HG03571 (cell line): ENCODE results near the gene CRISPLD2.
"Not testable (repeated sequence)": the region's sequence is repeated elsewhere in the genome, so short reads cannot be mapped to it uniquely, and the experiment has no call there.

Experiments used
- ATAC-seq: cut with Tn5 transposase; IDR thresholded peaks from one replicate; pipeline ENCODE4 v1.9.1; 2021; ENCODE audit not compliant: unreplicated experiment

Gene CRISPLD2

DNA sequence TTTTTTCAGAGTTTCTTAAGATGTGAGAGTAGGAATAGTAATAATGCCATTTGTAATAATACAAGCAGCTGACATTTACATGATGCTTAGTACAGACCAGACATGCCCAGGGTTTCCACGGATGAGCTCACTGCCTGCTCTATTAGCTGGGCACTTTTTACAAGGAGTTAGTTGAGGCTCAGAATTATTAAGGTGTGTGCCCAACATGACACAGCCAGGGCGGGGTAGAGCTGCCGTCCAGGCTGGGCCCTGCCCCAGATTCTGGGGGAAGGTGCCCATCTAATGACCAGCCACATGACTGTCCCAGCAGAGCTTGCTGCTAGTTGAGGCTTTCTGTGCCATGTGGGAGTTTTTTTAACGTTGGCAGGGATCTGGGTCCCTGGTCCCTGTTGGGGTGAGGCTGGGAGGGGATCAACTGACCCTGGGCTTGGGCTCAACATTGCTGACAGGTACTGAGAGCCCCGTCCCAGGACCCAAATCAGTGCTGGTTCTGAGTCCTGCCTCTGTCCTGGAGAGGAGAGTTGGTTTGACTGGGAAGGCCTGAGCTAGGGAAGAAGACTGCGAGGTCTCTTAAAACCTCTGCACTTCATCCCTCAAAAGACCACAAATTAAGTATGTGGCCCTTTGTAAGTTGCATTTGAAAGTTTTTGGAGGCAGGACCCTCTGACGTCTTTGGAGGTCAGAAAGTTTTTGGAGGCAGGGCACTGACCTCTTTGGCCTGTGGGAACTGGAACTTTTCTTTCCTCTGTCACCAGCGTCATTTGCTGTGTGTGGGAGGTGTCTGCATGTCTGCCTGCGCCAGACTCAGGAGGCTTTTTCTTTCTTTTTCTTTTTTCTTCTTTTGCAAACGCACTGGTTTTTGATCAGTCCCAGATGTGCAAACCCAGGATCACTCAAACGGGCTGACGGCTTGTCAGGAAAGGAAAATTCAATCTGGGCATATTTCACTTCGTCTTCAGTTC lies 2.2 kb downstream of the CRISPLD2 start:
- no peak for ATAC-seq

- ATAC-seq = no peak
Measured at GRCh38 chr16:84822990-84823389, 3.2 kb downstream of the CRISPLD2 start.

- no peak for ATAC-seq
Measured at GRCh38 chr16:84823484-84823883, 3.7 kb downstream of the CRISPLD2 start.

DNA sequence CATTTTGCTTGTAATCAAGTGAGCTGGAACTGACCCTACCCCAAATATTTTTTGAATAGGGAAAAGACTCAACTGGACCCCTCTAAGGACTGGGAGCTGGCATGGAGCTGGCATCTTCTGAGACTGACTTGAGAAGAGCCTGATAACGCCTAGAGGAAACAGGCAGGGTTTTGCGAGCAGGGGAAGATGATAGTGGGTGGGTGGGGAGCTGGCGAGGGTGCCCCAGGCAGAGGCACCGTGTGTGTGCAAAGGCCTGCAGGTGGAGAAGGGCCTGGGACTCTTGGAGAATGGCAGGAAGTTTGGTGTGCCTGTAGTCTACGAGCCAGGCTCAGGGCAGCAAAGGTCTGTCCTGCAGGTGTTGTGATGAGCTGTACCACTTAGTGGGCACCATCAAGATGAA lies 4.1 kb downstream of the CRISPLD2 start:
- ATAC-seq = no peak

- no peak for ATAC-seq
Measured at GRCh38 chr16:84825896-84826557, 6.2 kb downstream of the CRISPLD2 start.

DNA sequence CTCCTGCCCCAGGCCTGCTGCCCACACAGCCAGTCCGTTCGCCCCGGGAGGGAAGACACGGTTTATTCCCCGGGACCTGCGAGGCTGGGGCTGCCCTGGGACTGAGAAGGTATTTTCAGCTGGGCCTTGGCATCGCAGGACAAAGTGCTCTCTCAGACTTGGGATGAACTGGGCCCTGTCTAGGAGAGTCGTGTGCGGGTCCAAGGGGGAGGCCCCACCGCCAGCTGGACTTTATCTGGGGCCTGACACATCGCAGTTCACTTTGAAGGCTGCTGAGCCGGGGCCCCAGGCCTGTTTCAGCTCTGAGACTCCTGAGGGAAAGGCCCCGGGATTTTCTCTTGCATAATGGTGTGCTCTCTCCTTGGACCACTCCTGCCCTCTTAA lies 6.8 kb downstream of the CRISPLD2 start:
- no peak for ATAC-seq

DNA sequence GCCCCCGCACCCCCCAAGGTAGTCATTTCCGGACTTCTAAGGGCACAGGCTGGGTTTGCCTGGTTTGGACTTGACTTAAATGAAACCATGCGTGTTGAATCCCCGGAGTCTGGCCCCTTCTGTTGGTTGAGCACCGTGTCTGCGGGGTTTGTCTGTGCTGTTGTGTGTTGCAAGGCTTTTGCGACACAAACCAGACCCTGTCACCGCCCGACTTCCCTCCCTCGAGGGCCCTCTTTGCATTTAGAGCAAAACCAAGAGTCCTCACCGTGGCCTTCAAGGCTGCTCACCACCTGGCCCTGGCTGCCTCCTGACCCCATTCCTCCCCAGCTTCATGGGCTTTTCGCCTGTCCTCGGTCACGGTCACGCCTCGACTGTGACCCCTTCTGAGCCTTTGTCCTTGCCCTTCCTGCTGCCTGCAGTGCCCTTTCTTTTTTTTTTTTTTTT lies 7.4 kb downstream of the CRISPLD2 start:
- ATAC-seq = no peak

DNA sequence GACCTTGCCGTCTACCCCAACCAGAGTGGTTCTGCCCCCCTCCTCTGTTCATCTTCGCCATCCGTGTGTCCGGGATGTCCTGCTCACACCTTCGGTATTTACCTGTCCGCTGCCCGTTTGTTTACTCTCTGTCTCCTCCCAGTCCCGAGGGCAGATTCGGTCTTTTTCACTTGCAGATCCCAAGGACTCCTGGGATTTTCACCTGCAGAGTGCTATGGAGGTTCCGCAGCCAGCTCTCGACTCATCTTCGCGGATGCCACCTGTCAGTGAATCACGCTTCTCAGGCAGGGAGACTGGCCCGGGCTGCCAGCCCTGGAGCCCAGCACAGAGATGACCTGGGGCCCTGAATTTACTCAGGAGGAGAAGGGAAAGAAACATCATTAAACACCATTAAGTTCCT lies 8.1 kb downstream of the CRISPLD2 start:
- ATAC-seq = no peak

- ATAC-seq = no peak
Measured at GRCh38 chr16:84828322-84828721, 8.5 kb downstream of the CRISPLD2 start.

DNA sequence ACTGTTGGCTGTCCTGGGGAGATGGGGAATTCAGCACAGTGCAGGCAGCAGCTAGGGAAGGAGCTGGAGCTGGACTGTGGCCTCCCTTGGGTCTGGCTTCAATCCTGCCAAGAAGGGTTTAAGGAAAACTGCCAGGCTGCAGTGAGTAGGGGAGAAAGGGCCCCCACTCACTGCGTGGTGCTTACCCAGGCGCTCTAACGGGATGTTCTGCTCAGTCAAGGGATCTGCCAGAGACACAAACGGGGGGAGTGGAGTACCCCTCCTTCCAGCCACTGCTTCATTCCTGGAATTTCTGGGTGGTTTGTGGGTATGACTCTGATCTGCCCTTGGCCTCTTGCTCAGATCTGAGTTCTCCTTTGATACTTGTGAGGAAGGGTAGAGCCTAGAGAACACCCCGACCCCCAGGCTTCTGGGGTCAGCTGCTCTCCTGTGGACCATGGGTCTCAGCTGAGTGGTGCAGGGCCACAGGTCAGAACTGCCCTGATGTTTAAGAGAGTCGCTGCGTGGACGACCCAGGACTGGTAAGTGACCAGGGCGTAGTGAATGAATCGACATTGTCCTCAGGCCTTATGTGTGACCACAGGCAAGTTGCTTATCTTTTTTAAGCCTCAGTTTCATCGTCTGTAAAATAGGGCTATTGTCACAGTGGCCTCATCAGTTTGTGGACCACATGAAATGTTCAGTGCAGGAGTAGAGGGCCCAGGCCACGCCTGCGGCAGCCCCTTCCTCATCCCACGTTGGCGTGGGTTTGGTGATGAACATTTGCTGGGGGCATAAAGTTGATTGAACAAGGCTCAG lies 9.6 kb downstream of the CRISPLD2 start:
- no peak for ATAC-seq

- no peak for ATAC-seq
Measured at GRCh38 chr16:84830765-84831384, 11.1 kb downstream of the CRISPLD2 start.

- not testable (repeated sequence) for ATAC-seq
Measured at GRCh38 chr16:84831728-84832127, 11.9 kb downstream of the CRISPLD2 start.

DNA sequence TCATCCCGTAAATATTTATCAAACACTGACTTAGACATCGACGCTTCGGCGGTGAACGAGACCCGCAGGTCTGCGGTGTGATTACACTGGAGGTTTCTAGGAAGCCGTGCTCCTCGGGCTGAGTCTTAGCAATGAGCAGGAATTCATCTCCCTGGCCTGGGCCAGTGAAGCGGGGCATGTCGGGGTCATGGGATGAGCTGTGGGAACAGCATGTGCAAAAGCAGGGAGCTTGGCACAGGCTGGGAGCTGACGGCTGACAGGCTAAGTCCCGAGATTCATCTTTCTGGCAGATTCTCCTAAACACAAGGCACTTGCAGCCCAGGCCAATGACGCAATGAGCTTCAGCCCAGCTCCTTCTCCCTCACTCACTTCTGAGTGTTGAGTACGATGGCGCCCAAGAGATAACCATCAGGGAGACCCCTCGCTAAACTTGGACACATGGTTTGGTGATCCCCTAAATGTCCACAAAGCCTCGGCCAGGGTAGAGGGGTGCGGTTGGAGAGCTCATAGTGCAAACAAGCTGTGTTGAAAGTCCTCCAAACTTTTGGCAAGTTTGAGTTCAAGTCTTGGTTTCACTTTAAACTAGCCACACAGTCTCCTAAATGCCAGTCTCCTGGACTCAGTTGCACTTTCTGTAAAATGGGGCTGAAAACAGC lies 12.8 kb downstream of the CRISPLD2 start:
- no peak for ATAC-seq

GRCh38 chr16:84833144-84833500 lies 13.3 kb downstream of the CRISPLD2 start:
- ATAC-seq = no peak

DNA sequence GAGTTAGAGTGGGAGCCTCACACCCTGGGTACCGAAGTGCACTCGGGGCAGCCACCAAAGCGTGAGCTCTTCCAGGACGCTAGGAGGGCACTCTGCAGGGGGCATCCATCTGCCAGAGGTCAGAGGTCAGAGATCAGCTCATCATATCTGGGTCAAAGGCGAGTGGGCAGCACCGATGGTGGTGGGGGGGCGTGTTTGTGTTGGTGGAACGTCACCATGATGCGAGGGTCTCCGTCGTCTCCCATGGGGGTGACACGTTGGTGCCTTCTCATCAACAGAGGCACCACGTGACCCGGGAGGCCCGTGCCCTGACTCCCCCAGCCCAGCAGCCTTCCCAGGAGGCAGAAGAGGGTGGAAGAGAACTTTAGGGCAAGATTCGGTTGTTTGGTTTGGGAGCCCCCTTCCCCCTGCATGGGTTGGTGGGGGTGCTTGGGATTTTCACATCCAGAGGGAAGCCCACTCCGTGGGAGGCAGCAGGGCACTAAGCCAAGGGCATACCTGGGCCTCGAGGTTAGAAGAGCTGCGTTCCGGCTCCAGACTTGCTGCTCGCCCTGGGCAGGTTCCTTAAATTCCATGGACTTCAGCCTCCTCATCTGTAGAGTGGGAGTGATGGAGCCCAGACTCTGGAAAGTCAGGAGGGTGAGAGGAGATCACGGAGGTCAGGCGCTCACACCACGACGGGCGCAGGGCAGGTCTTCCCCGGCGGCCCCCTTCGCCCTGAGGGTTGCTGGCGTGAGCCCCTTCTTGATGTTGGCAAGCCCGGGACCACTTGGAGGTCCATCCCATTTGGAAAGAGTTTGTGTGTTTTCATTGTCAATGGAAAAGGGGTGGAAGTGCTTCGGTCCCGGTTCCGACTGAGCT lies 14.0 kb downstream of the CRISPLD2 start:
- no peak for ATAC-seq

DNA sequence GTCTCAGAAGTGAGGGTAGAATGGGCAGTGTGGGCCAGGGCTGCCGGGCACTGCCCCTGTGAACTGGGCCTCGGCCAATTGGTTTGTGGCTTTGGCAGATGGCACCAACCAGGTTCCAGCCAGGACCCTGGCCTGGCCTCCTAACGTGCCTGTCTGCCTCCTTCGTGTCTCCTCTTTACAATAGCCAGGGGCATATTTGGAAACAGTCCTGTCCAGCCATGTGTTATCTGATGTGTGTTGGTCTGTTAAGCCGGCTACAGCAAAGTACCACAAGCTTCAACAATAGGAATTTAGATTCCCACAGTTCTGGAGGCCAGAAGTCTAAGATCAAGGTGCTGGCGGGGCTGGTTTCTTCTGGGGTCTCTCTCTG lies 14.6 kb downstream of the CRISPLD2 start:
- ATAC-seq = no peak

DNA sequence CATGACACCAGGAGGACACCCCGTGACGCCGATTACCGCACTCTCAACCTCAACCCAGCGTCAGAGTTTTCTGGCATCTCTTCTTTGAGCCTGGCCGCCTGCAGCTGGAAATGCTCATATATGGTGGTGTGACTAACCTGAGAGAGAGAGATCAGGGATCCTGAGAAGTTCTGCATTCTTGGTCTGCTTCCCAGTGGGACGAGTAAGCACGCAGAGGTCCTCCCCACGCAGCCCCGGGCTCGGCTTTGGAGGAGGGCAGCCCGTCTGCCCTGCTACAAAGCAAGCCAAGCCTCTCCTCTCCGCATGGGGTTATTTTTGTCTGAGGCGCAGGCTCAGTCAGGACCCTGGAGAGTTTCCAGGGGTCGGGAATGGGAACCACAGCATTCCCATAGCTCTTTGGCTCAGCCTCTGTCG lies 16.5 kb downstream of the CRISPLD2 start:
- ATAC-seq = no peak

- no peak for ATAC-seq
Measured at GRCh38 chr16:84836967-84837366, 17.2 kb downstream of the CRISPLD2 start.

DNA sequence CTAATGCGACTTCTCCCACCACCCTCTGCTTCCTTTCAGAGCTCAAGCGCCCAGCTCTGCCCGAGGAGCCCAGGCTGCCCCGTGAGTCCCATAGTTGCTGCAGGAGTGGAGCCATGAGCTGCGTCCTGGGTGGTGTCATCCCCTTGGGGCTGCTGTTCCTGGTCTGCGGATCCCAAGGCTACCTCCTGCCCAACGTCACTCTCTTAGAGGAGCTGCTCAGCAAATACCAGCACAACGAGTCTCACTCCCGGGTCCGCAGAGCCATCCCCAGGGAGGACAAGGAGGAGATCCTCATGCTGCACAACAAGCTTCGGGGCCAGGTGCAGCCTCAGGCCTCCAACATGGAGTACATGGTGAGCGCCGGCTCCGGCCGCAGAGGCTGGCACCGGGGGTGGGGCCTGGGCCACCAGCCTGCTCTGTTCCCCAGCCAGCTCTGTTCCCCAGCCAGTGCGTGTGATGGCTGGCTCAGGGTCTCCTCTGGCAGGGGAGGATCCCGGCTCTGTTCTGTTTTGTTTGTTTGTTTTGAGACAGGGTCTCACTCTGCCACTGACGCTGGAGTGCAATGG lies 18.7 kb downstream of the CRISPLD2 start:
- no peak for ATAC-seq
